ENCODE data around the gene BRINP1.

Gene BRINP1

GRCh38 chr9:119349351-119349825 lies 19.8 kb downstream of the BRINP1 start:
- TF ChIP-seq, protein P1, sequence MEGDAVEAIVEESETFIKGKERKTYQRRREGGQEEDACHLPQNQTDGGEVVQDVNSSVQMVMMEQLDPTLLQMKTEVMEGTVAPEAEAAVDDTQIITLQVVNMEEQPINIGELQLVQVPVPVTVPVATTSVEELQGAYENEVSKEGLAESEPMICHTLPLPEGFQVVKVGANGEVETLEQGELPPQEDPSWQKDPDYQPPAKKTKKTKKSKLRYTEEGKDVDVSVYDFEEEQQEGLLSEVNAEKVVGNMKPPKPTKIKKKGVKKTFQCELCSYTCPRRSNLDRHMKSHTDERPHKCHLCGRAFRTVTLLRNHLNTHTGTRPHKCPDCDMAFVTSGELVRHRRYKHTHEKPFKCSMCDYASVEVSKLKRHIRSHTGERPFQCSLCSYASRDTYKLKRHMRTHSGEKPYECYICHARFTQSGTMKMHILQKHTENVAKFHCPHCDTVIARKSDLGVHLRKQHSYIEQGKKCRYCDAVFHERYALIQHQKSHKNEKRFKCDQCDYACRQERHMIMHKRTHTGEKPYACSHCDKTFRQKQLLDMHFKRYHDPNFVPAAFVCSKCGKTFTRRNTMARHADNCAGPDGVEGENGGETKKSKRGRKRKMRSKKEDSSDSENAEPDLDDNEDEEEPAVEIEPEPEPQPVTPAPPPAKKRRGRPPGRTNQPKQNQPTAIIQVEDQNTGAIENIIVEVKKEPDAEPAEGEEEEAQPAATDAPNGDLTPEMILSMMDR (IDR thresholded peaks at IDR 0.05; ENCODE audit: insufficient read depth, low read length, missing control alignments), result no peak
- ChIA-PET CTCF (interaction anchor here (0.6 kb wide), 1 partner anchor 12 kb away, joined by 3 read pairs; no protein-coding TSS in a partner anchor), POLR2A (no interaction called here)
- DNase-seq (ENCODE audit: low read depth, low spot score), result no peak
- H3K4me3 ChIP-seq (ENCODE audit: low read depth, low read length), result no peak overlapping the region

GRCh38 chr9:119343059-119343990 lies 25.9 kb downstream of the BRINP1 start:
- no peak for DNase-seq (ENCODE audit: low read depth, low spot score)
- POLR2A ChIA-PET, result no interaction called here
- TF ChIP-seq, protein P1 (IDR thresholded peaks at IDR 0.05; ENCODE audit: insufficient read depth, low read length, missing control alignments), result no peak
- CTCF ChIA-PET, result no interaction called here
- no peak overlapping the region for H3K4me3 ChIP-seq (ENCODE audit: low read depth, low read length)

GRCh38 chr9:119339056-119339455 lies 30.2 kb downstream of the BRINP1 start:
- CTCF ChIA-PET, result no interaction called here
- TF ChIP-seq, protein P1 (IDR thresholded peaks at IDR 0.05; ENCODE audit: insufficient read depth, low read length, missing control alignments), result no peak
- POLR2A ChIA-PET, result no interaction called here
- no peak overlapping the region for H3K4me3 ChIP-seq (ENCODE audit: low read depth, low read length)
- DNase-seq (ENCODE audit: low read depth, low spot score), result no peak

- POLR2A ChIA-PET, result no interaction called here
- CTCF ChIA-PET, result no interaction called here
- no peak for DNase-seq (ENCODE audit: low read depth, low spot score)
- no peak overlapping the region for H3K4me3 ChIP-seq (ENCODE audit: low read depth, low read length)
- TF ChIP-seq, protein P1 (IDR thresholded peaks at IDR 0.05; ENCODE audit: insufficient read depth, low read length, missing control alignments), result no peak
Observed at GRCh38 chr9:119337573-119337972, 31.7 kb downstream of the BRINP1 start.

DNA sequence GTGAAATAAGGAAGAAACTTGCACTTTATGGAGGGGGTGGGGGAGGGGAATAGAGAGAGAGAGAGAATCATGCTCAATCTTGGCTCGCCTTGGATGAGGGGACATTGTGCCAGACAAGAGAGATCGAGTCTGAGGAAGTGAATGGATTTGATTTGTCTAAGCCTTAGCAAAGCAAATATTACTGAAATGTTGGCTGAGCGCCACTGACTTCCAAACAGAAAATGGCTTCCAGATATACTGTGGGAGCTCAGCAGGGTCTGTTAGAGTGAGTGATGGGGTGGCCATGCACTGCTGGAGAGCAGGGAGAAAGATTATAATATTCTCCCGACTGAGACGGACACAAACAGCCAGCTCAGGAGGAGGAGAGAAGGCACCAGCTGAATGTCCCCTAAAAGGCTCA lies 34.5 kb downstream of the BRINP1 start:
- no peak overlapping the region for H3K4me3 ChIP-seq (ENCODE audit: low read depth, low read length)
- DNase-seq (ENCODE audit: low read depth, low spot score), result no peak
- TF ChIP-seq, protein P1 (IDR thresholded peaks at IDR 0.05; ENCODE audit: insufficient read depth, low read length, missing control alignments), result no peak
- ChIA-PET POLR2A (no interaction called here), CTCF (no interaction called here)

DNA sequence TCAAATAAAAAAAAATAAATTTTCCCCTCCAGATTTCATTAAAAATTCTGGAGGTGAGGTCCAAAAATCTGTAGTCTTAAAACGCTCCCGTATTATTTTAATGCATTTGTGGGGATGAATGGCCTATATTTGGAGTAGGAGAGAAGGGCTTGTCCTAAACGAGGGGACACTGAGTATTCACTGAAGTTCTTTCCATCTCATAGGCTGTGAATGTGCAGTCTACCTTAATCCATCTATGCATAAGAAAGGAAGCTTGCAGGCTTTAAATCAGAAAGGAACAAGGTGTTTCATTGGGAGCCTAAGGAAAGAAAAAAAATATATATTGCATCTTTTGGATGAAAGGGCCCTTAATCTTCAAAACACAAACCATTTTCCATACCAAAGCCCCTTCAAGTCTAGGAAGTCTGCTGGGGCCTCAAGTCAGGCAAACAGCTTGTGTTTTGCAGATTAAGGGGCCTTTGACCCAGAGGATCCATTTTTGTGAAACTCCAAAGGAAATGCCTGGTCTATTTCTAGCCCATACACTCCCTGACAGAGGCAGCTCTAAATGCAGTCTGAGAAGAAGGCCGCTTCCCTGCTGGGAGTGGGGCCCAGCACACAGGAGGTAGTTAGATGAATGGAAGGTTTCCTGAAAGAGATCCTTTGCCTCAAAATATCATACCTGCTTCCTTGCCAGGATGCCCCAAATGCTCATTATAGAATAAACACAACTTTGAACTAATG lies 35.6 kb downstream of the BRINP1 start:
- ChIA-PET CTCF (no interaction called here), POLR2A (no interaction called here)
- TF ChIP-seq, protein P1 (IDR thresholded peaks at IDR 0.05; ENCODE audit: insufficient read depth, low read length, missing control alignments), result no peak
- no peak overlapping the region for H3K4me3 ChIP-seq (ENCODE audit: low read depth, low read length)
- no peak for DNase-seq (ENCODE audit: low read depth, low spot score)
